Right lobe of liver (tissue), 4 donors: ENCODE data around the gene MYO18A.

Experiments used
- CTCF ChIP-seq, 4 donors: fragments of 200-600 bp in 3 of 4; fragments of 450-650 bp in 1 of 4; IDR thresholded peaks; one replicate each; pipeline versions ENCODE4 v1.5.1 to v1.8.0; 2016 to 2022; ENCODE audit warnings: antibody characterized with exemption in 4 of 4, mild to moderate bottlenecking in 2 of 4
- POLR2A ChIP-seq: fragments of 450-650 bp; IDR thresholded peaks from one replicate; pipeline ENCODE4 v1.6.1; 2017; ENCODE audit warnings: antibody characterized with exemption, mild to moderate bottlenecking
- donor health status: DM: no; HTN: no; CAD: no.
- donor health status: DM: no; HTN: no; CAD: no.
- donor health status: DM: no; HTN: yes; CAD: no.

DNA sequence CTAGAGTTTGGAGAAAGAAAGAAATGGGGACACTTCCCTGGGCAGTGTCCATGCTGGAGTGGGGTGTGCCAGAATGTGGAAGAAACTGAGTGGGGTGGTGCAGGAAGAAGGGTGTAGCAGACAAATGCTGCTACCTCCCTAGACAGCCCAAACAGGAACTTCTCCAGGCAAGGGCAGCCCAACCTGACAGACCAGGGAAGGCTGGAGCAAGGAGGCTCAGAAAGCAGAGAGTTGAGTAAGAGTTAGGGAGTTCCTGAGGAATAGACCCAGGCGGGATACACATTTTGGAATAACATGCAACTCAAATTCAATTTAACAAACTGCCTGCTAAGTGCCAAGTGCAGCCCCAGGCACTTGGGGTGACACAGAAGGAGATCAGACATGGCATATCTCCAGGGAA lies 1.0 kb upstream of the MYO18A start:
- no peak for TF ChIP-seq CTCF (IDR thresholded peaks at IDR 0.05)
- TF ChIP-seq POLR2A = no peak
